H1 (cell line): ENCODE results near the gene LENG9.

Experiments
- CEBPB ChIP-seq: IDR thresholded peaks from 2 replicates; pipeline ENCODE4 v1.6.1; 2012; ENCODE audit warnings: low read depth, low read length
- CREB1 ChIP-seq: IDR thresholded peaks from 2 replicates; pipeline ENCODE4 v1.6.1; 2012; ENCODE audit warnings: inconsistent platforms
- EP300 ChIP-seq, 2 experiments: IDR thresholded peaks; 1 replicate in 1 of 2; 2 replicates in 1 of 2; pipeline ENCODE4 v1.6.1; 2011 to 2012; ENCODE audit warnings: low read depth in 2 of 2, low read length in 2 of 2, mild to moderate bottlenecking in 2 of 2, borderline replicate concordance in 1 of 2, inconsistent platforms in 1 of 2, moderate library complexity in 1 of 2
- EZH2 ChIP-seq: fragments of 200-600 bp; sonication (generic); IDR thresholded peaks from 2 replicates; pipeline ENCODE4 v1.7.1; 2012; ENCODE audit warnings: low read depth, mild to moderate bottlenecking, moderate library complexity, low read length, inconsistent platforms; ENCODE audit not compliant: severe bottlenecking
- GTF2F1 ChIP-seq: IDR thresholded peaks from 2 replicates; pipeline ENCODE4 v1.6.1; 2012; ENCODE audit warnings: low read depth, low read length, improper control_type of control experiment, borderline replicate concordance
- POLR2A ChIP-seq, 2 experiments: IDR thresholded peaks; 1 replicate in 1 of 2; 2 replicates in 1 of 2; pipeline ENCODE4 v1.6.1; 2011; ENCODE audit warnings: low read depth in 2 of 2, low read length in 2 of 2, mild to moderate bottlenecking in 2 of 2; ENCODE audit errors: control extremely low read depth in 1 of 2
- POLR2AphosphoS5 ChIP-seq: IDR thresholded peaks from 2 replicates; pipeline ENCODE4 v1.6.1; 2011; ENCODE audit warnings: low read depth, low read length
- POU5F1 ChIP-seq: IDR thresholded peaks from 2 replicates; pipeline ENCODE4 v1.6.1; 2011; ENCODE audit warnings: low read depth, mild to moderate bottlenecking, low read length, moderate library complexity
- RBBP5 ChIP-seq: IDR thresholded peaks from 2 replicates; pipeline ENCODE4 v1.7.1; 2012; ENCODE audit warnings: low read depth, mild to moderate bottlenecking, inconsistent platforms, low read length, moderate library complexity, borderline replicate concordance
- SAP30 ChIP-seq: fragments of 300-600 bp; sonication (generic); IDR thresholded peaks from 2 replicates; pipeline ENCODE4 v1.7.1; 2012; ENCODE audit warnings: low read length, moderate library complexity, mild to moderate bottlenecking, inconsistent platforms; ENCODE audit not compliant: insufficient read depth, insufficient replicate concordance
- TAF1 ChIP-seq: IDR thresholded peaks from 2 replicates; pipeline ENCODE4 v1.6.1; 2011; ENCODE audit warnings: mild to moderate bottlenecking, low read depth, low read length
- TF ChIP-seq, protein P1 (sequence below), 3 experiments: IDR thresholded peaks; 1 replicate in 2 of 3; 2 replicates in 1 of 3; pipeline versions ENCODE4 v1.5.1 to v1.6.1; 2011; ENCODE audit warnings: low read length in 3 of 3, mild to moderate bottlenecking in 3 of 3, inconsistent platforms in 2 of 3, low read depth in 1 of 3, moderate library complexity in 1 of 3; ENCODE audit not compliant: insufficient read depth in 1 of 3; ENCODE audit errors: control extremely low read depth in 1 of 3
- TF ChIP-seq, protein P2 (sequence below): IDR thresholded peaks from 2 replicates; pipeline ENCODE4 v1.6.1; 2011; ENCODE audit warnings: low read depth, mild to moderate bottlenecking, low read length; ENCODE audit not compliant: insufficient read depth

DNA sequence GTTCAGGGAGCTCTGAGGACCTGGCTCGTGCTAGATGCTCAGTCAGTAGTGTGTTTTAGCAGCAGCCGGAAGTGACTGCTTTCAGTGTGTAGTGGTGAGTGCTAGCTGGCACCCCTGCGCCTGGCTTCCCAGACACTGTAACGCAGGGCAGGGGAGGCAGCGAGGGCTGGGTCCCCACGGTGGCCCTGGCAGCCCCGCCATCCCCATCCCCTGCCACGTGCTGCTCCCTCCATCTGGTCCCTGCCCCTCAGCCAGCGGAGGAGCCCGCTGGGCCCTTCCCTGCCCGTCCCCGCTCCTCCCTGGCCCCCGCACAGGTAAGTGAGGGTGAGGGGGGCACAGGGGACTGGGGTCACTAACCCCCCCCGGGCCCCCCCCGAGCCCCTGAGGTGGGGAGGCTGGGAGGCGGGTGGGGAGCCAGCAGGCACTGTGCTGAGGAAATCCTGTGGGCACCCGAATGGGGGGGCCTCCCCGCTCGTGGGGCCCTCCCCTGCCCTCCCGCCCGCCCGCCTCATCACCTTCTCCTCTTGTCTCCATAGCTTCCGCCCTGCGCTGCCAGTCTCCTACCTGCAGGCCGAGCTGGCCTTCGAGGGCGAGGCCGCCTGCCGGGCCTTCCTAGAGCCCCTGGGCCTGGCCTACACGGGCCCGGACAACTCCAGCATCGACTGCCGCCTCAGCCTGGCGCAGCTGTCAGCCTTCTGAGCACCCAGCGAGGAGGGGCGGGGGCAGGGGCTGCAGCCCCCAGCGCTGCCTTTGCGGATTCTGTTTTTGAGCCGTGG is 3.2 kb downstream of the LENG9 start:
- TF ChIP-seq CREB1, result no peak
- TF ChIP-seq, protein P1, sequence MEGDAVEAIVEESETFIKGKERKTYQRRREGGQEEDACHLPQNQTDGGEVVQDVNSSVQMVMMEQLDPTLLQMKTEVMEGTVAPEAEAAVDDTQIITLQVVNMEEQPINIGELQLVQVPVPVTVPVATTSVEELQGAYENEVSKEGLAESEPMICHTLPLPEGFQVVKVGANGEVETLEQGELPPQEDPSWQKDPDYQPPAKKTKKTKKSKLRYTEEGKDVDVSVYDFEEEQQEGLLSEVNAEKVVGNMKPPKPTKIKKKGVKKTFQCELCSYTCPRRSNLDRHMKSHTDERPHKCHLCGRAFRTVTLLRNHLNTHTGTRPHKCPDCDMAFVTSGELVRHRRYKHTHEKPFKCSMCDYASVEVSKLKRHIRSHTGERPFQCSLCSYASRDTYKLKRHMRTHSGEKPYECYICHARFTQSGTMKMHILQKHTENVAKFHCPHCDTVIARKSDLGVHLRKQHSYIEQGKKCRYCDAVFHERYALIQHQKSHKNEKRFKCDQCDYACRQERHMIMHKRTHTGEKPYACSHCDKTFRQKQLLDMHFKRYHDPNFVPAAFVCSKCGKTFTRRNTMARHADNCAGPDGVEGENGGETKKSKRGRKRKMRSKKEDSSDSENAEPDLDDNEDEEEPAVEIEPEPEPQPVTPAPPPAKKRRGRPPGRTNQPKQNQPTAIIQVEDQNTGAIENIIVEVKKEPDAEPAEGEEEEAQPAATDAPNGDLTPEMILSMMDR (IDR thresholded peaks at IDR 0.05; ENCODE audit: control extremely low read depth in 1 of 3, insufficient read depth in 1 of 3, low read depth in 1 of 3, low read length in 3 of 3), result no peak
- no peak for TF ChIP-seq GTF2F1
- TF ChIP-seq POLR2A (IDR thresholded peaks at IDR 0.05; ENCODE audit: control extremely low read depth in 1 of 2, low read depth in 2 of 2, low read length in 2 of 2), result peak in 1 of 2 experiments; percentile 29; a peak in 1 of 3 replicates
- no peak for TF ChIP-seq RBBP5
- TF ChIP-seq, protein P2, sequence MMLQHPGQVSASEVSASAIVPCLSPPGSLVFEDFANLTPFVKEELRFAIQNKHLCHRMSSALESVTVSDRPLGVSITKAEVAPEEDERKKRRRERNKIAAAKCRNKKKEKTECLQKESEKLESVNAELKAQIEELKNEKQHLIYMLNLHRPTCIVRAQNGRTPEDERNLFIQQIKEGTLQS, result no peak
- no peak for TF ChIP-seq POLR2AphosphoS5
- no peak for TF ChIP-seq CEBPB
- no peak for TF ChIP-seq EP300 (IDR thresholded peaks at IDR 0.05; ENCODE audit: borderline replicate concordance in 1 of 2, low read depth in 2 of 2, low read length in 2 of 2)
- TF ChIP-seq POU5F1, result no peak
- TF ChIP-seq SAP30, result no peak
- TF ChIP-seq TAF1, result no peak
- TF ChIP-seq EZH2, result no peak
